Stimulated activated CD4-positive, alpha-beta T cell treated with anti-CD3 and anti-CD28 coated beads, Interleukin-15, amount 100 ng/mL, for 1 hour (primary cell): ENCODE results near the gene CYTL1.
"Not testable (repeated sequence)": the region's sequence is repeated elsewhere in the genome, so short reads cannot be mapped to it uniquely, and the experiment has no call there.

Source experiments
- DNase-seq, 2 donors: peaks; one replicate each; pipeline ENCODE4 v3.0.0-alpha.2; 2020; ENCODE audit warnings: low read depth in 1 of 2, low spot score in 1 of 2

The CYTL1 gene

DNA sequence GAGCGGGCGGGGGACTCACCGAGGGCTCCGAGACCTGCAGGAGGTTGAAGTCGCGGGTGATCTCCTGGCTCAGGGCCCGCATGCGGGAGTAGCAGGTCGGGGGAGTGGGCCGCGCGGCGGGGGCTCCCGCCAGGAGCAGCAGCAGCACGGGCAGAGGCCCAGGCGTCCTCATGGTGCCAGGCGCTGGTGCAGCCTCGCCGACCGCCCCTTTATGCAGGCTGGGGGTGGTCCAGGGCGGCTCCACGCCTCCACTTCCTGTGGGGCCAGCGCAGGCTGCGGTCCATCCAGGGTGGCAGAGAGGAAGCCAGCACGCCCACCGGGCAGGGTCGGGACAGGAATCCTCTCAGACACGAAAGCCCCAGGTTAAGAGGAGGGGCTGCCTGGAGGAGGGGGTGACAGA lies at the start of gene CYTL1:
Gene CYTL1 (minus strand): TSS at position 185 of the 400 bp plus-strand sequence. CDS start 13 bp downstream, at position 172.
- no peak for DNase-seq

DNA sequence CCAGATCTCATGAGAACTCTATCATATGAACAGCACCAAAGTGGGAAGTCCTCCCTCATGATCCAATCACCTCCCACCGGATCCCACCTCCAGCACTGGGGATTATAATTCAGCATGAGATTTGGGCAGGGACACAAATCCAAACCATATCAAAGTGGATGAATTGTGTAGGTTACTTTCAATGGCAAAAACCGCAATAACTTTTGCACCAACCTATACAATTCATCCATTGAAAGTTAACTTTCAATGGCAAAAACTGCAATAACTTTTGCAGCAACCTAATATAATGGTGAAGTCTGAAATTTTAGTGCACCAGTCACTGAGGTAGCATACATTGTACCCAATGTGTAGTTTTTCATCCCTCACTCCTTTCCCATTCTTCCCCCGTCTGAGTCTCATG lies 48.6 kb upstream of the CYTL1 start:
- no peak for DNase-seq

- DNase-seq: not testable (repeated sequence)
Observed at GRCh38 chr4:5066968-5067367, 47.7 kb upstream of the CYTL1 start.

- DNase-seq: no peak
Observed at GRCh38 chr4:5066101-5066500, 46.8 kb upstream of the CYTL1 start.

DNA sequence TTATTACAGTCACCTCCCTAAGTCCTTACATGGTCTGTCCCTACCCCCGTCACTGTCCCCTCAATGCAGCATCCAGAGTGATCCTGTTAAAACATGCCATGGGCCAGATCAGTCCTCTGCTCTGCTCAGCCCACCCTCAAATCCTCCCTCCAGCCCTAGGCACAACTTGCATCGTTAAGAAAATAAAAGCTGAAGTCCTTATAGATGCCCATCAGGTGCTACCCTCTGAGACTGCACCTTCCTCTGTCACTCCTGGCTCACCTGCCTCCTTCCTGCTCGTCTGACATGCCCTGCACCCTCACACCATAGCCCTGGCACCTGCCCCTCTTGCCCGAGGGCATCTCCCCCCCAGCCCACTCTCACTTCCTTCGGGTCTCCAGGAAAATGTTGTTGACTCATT lies 36.2 kb upstream of the CYTL1 start:
- DNase-seq: no peak

DNA sequence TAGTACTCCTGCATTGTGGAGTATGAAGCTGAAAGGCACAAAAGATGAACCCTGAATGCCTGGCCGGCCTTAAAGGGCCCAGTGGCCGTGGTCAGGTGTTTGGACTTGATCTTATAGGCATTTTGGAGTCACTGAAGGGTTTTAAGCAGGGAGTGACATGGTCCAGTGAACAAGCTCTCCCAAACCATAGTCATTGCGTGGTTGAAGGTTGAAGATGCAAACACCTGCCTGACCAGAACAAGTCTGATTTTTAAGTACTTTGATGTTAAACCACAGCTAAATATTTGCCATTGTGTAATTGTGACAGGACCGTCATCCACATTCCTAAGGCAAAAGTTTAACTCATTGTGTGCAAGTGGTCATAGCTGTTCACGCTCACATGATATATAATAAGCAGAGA lies 35.3 kb upstream of the CYTL1 start:
- DNase-seq: no peak

DNA sequence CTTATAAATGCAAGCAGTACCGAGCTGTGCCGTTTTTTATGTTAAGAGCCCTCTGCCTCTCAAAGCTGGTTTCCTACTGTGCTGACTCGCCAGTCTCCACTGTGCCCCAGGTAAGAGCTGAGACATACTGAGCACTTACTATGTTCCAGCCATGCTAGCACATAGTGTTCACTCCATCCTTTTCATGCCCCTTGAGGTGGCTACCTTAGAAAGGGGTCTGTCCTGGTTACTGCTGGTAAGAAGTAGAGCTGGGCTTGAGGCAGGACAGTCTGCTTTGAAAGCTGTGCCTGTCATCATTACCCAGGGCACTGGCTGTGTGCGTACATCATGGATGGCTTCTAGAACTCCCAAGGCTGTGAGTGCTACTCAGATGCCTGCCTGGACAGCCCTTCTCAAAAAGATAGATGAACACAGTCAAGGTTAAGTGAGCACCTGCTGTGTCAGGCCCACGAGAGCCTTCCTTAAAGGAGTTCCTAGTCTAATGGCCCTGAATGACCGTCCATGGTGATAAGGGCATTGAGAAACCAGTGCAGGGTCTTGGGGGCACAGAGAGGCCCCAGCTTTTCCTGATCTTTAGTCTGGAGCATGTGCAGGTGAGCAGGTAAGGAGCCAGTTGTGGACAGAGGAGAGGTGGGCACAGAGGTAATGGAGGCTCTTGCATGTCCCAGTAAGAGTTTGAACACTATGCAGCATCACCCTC lies 33.6 kb upstream of the CYTL1 start:
- DNase-seq: no peak

- DNase-seq: no peak
Observed at GRCh38 chr4:5052204-5052702, 33.0 kb upstream of the CYTL1 start.

DNA sequence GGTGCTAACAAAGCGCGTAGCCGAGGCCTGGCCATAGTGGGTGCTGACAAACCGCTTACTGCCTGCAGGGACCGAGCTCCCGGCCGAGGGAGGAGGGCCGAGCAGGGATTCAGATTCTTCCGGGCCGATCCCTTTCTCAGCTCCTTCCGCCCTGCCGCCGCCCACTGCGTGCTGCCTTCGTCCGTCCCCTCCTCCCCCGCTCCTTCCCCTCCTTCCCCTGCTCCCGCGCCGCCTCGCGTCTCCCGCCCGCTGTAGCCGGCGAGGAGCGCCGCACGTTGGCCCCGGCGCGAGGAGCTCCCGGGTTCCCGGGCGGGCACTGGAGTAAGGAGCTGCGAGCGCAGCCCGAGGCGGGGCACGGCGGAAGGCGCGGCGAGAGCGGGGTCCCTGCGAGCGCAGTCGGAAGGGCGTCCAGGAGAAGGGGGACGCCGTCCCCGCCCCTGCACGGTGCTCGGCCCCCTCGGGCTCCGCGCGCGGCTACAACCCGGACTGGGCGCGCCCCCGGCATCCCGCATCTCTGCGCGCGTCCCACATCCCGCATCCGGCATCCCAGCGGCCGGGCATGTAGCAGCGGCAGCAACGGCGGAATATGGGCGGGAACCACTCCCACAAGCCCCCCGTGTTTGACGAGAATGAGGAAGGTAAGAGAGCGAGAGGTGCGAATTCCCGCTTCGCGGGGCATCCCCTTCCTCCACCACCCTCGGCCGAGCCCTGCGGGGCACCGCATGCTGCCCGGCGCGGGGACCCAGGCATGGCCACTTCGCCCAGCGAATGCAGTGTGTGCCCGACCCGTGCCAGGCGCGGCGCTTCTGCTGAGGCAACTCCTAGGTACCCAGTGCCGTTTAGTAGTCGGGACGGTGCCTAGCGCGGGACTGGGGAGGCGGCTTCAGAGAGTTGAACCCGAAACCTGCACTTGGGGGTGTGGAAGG lies 32.3 kb upstream of the CYTL1 start, which contains the start of gene STK32B:
Gene STK32B (plus strand): TSS at position 203 of the 926 bp plus-strand sequence.
- no peak for DNase-seq

DNA sequence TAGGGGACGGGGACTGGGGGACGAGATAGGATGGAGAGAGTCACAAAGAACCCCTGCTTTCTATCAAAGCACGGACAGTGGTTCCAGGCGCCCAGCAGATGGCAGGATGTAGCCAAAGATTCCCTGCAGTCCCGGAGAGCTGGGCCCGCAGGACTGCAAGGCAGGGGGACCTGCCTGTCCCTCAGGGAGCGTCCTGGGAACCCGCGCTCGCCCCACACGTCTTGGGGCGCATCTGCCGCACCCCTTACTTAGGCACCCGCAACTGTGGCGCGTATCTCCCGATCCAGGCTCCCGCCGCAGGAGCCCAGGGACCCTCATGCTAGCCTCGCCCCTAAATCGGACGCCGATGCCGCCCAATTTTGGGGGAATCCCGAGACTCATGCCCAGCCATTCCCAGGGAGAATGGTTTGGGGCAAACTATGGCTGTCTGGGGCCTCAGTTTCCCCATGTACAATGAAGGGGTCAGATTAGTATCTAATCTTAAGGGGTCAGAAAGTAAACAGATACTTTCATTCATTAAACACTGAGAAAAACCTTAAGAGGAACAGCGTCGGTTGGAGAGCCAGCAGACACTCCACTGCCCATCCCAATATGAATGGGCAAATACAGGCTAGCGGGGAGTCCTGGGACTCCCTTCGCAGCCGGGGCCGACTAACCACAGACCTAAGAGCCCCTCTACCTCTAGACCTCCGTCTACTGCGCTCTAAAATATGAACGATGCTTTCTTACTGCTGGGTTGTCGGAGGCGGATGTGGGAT lies 31.4 kb upstream of the CYTL1 start:
- no peak for DNase-seq

GRCh38 chr4:5048721-5049120 lies 29.5 kb upstream of the CYTL1 start:
- no peak for DNase-seq

GRCh38 chr4:5045097-5045496 lies 25.8 kb upstream of the CYTL1 start:
- no peak for DNase-seq

DNA sequence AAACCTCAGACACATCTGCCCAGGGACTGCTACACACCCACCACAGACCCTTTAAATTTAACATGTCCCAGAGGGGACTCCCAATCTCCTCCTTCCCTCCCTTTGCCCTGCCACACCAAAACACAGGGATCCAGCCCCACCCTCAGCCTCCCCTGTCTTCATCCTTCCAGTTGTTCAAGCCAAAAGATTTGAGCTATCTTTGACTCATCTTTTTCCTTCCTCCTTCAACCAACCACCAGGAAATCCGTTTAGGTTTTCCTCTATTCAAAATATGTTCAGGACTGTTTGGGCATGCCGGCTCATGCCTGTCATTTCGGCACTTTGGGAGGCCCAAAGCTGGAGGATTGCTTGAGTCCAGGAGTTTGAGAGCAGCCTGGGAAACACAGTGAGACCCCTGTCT lies 25.1 kb upstream of the CYTL1 start:
- DNase-seq: no peak

DNA sequence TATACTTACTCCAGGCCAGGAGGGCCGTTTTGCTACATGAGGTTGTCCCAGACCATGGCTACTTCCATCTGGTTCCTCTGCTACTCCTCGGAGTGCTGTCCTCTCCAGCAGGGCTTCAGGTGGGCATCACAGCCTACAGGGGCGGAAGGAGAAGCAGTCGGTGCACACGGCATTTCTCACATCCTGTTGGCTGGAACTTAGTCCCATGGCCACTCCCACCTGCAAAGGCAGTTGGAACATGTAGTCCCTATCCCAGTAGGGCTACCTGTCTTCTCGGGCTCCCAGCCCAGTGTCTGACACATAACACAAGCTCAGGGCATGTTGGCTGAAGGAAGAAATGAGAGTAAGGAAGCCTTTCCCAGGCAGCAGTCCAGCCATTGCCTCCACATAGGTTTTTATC lies 24.3 kb upstream of the CYTL1 start:
- no peak for DNase-seq

GRCh38 chr4:5041699-5042098 lies 22.4 kb upstream of the CYTL1 start:
- no peak for DNase-seq

GRCh38 chr4:5040856-5041620 lies 21.8 kb upstream of the CYTL1 start:
- no peak for DNase-seq

DNA sequence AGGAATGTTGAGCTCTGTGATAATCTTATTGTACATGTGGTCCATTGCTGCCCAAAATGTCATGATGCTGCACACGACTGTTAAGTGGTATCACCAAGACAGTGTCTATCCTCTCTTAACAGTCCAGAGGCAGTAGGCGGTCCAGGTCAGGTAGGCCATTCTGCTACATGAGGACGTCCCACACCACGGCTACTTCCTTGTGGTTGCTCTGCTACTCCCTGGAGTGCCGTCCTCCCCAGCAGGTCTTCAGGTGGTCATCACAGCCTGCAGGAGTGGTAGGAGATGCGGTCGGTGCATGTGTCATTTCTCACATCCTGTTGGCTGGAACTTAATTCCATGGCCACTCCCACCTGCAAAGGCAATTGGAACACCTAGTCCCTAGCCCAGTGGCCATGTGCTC lies 20.5 kb upstream of the CYTL1 start:
- DNase-seq: no peak

- no peak for DNase-seq
Observed at GRCh38 chr4:5037553-5038551, 18.6 kb upstream of the CYTL1 start.

DNA sequence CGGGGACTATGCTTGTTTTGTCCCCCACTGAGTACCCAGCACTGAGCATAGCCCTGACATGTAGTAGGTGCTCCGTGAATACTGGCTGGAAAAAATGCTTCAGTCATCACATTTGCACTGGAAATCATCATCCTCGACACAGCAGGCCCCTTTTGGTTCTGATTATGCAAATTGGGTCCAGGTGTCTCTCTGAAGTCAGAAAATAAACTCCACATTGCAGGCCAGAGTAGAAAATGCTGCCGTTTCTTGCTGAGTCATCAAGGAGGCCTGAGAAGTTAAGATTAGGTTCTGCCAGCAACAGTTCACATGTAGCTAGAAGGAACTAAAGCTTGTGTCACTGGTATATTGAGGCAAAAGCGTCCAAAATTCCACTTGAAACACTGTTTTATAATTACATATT lies 17.0 kb upstream of the CYTL1 start:
- DNase-seq: no peak
